Right renal cortex interstitium (tissue), 3 donors: ENCODE results near the gene ERFL. TPM values are rescaled to one million over a fixed set of nuclear protein-coding genes. Genes with fewer than 3 reads are reported as not detected.

Experiments used
- DNase-seq, 3 donors: peaks; one replicate each; pipeline ENCODE4 v3.0.0-alpha.2; 2013; ENCODE audit warnings: low read depth in 3 of 3, low spot score in 2 of 3
- polyA plus RNA-seq, 3 donors: library from polyadenylated mRNA; unstranded; fragments of 120-200 nt; gene quantifications; one replicate each; pipeline ENCODE4 v1.2.1, GENCODE V29; 2013; ENCODE audit not compliant: insufficient read length in 3 of 3

The ERFL gene
- polyA plus RNA-seq, 3 donors, result 0.06 to 0.07 (median 0.06) TPM

DNA sequence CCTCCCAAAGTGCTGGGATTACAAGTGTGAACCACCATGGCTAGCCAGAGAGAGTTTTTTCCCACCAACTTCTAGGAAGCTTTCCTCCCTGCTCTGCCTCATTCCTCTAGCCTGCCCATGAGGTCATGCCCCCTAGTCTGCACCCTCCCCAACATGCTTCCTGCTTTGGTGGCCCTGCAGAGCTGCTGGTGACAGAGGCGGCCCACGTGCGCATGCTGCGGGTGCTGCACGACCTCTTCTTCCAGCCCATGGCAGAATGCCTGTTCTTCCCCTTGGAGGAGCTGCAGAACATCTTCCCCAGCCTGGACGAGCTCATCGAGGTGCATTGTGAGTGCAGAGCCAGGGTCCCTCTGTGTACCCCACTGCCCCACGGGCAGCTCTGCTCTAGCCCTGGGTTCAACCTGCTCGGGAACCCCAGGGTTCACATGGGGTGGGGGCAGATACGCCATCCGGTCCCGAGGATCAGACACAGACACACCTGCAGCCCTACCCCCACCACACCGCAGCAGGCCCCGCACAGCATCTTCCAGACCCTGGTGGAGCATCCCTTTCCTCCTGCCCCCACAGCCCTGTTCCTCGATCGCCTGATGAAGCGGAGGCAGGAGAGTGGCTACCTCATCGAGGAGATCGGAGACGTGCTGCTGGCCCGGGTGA is 26.4 kb downstream of the ERFL start:
- no peak for DNase-seq

DNA sequence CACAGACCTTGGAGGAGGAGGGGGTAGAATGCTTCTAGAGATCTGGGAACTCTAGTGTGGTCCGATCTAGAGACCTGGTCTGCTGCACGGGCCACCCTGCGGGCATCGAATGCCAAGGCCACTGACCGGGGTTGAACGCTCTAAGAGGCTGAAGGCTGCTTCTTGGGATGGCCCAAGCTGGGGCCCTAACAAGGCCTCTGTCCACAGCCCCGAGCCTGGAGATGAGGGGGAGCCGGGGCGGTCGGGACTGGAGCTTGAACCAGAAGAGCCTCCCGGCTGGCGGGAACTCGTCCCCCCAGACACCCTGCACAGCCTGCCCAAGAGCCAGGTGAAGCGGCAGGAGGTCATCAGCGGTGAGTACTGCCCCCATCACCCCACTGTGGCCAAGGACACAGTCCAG is 30.0 kb downstream of the ERFL start:
- no peak for DNase-seq

DNA sequence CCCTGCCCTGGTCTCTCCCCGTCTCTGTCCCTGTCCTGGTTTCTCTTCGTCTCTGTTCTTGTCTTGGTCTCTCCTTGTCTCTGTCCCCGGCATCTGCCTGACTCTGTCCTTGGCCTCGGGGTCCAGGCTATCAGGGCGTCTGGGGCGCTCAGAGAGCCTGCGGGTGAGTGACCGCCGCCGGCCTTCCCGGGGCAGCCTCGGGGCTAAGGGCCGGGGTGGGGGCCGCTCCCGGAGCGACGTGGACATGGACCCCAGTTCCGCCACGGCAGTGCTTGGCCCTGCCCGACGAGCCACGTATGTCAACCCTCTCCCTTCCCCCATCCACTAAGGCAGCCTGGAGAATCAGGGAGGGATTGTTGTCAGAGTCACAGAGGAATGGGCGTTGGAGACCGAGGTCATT is 30.4 kb downstream of the ERFL start:
- DNase-seq, result no peak

DNA sequence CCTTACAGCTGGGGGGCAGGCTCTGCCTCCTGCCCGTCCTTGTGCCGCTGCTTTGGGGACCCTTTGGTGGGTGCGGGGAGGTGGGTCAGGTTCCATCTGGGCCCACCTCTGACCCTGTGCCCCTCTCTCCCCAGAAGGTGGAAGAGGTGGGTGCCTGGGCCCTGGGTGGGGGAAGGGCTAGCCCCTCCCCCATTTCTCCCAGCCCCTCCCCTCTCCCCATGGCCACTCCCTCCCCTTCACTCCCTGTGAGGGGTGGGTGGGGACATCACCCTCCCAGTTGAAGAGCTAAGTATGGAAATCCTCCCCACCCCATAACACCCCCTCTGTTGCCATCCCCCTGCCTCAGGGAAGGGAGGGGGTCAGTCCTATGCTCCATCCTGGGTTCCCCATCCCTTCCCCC is 31.1 kb downstream of the ERFL start:
- DNase-seq, result no peak

DNA sequence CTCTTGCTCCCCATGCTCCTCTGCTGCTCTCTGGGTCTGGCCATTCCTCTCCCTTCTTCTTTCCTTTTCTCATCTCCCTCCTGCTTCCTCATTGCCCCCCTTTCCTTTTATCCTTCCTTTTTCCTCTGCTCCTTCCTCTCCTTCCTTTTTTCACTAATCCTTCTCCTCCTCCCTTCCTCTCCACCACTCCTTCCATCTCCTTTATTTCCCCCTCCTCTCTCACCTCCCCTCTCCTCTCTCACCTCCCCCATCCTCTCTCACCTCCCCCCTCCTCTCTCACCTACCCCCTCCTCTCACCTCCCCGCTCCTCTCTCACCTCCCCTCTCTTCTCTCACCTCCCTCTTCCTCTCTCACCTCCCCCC is 31.7 kb downstream of the ERFL start:
- DNase-seq, result no peak

DNA sequence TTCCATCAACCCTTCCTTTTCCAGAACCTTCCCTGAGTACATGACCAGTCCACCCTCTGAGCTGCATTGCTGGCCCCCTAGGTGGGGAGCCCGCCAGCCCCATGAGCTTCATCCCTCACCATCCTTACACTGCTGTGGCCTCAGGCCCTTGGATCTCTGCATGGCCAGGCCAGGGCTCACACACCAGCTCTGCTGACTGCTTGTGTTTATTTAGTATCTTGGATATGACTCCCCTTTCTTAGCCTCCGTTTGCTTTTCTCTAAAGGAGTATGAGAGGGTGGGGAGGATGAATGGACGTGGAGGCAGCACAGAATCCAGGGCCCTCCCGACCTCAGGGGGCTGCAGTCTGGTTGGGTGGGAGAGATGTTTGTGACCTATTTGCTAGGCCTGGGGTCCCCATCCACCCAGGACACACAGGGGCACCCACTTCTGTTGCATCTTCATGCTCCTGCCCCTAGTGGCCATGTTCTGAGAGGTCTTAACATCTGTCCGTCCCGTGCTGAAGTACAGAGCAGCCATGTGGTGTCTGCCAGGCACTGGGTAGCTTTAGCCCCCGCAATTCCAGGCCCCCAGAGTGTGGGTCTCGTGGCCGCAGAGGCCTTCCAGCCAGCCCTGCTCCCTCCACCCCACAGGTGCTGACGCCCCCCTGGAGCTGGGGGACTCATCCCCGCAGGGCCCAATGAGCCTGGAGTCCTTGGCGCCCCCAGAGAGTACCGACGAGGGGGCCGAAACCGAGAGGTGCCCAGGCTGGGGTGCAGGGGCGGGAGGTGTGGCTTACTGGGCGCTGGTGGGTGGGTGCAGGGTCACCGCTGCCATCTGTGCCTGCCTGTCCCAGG is 32.3 kb downstream of the ERFL start:
- no peak for DNase-seq

DNA sequence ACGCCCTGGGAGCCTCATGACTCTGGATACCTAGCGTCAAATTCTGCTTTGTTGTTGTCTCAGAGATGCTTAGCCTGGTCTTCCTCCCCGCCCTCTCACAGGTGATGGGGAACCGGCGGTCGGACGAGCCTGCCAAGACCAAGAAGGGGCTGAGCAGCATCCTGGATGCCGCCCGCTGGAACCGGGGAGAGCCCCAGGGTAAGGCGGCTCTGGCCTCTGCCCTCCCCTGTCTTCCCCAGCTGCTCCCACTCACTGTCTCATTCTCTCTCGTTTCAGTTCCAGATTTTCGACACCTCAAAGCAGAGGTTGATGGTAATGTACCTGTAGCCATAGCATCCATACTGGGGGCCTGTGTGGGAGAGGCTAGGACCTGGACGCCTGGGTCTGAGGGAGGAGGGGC is 33.9 kb downstream of the ERFL start:
- no peak for DNase-seq

GRCh38 chr19:41893899-41894298 is 34.4 kb downstream of the ERFL start:
- DNase-seq, result no peak

DNA sequence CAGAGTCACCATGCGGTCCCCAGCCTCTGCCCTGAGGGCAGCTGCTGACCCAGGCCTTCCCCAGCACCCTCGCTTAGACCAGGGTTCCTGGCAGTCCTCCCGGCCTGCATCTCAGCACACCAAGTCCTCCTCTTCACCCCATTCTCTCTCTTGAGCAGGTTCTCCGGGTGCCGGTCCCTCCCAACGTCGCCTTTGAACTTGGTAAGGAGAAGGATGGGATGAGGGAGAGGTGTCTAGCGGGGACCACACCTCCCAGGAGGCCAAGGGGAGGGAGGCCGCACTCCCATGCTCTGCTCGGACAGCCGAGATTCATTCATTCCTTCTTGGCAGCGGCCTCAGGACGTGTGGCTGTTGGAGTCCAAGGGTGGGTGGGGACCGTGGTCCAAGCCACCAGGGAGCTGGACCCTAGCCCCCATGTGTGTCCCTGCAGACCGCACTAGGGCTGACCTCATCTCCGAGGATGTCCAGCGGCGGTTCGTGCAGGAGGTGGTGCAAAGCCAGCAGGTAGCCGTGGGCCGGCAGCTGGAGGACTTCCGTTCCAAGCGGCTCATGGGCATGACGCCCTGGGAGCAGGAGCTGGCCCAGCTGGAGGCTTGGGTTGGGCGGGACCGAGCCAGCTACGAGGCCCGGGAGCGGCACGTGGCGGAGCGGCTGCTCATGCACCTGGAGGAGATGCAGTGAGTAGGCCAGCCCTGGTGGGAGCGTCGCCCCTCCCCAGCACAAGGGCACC is 35.9 kb downstream of the ERFL start:
- DNase-seq, result no peak

- DNase-seq, result no peak
Observed at GRCh38 chr19:41890936-41891335, 37.3 kb downstream of the ERFL start.

DNA sequence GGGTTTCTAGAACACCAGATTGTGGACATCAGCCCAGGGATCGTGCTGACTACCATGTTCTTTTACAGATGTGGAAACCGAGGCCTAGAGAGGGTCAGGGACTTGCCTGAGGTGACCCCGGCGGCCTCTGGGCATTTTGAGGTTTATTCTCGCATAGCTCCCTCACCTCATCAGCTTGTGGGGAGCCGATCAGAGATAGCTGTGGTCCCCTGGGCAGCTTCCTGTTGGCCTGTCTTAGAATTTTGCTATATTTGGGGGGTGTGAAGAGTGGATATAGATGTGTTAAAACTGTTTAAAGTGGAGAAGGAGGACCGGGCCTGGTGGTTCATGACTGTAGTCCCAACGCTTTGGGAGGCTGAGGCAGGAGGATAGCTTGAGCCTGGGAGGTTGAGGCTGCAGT is 38.4 kb downstream of the ERFL start:
- DNase-seq, result no peak

- DNase-seq, result no peak
Observed at GRCh38 chr19:41888926-41889325, 39.3 kb downstream of the ERFL start.

GRCh38 chr19:41887711-41888382 is 40.4 kb downstream of the ERFL start:
- DNase-seq, result no peak

DNA sequence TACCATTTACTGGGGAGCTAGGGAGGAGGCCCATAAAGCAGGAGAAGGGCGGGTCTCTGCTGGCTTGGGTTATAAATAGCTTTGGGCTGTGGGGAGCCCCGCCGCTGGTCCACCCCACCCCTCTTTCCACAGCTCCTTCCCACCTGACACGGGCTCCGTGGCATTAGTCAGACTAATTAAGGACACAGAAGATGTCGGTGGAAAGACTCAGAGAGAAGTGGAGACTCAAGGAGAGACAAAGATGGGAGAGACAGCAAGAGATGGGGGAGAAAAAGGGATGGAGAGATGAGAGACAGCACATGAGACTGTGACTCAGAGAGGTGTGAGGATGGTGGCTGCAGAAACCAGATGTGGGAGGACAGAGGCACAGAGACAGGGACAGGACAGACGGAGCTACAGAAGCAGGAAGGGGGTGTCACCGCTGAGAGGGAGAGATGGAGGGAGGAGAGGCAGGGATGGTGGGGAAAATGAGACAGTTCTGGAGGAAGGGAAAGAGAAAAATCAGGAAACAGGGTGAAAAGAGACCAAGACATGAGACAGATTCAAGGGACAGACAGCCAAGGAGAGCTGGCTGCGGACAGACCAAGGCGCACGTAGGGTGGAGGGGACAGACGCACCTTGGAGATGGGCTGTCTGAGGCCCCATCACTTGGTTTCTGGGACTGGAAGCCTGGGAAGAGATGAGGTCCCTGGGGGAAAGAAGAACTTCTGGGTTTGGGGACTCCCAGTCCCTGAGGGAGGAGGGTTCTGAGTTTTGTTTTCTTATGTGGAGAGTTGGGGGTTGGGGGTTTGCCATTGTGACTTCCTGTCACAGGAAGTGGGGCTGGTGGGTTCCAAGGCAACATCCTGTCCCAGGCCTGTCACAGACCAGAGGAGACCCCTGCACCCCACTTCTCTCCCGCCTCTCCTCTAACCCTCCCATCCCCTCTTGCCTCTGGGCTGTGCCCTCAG is 41.2 kb downstream of the ERFL start:
- DNase-seq, result no peak

GRCh38 chr19:41883821-41884733 is 44.2 kb downstream of the ERFL start:
- peak; percentile 74 to 86 (median 78) for DNase-seq

GRCh38 chr19:41883463-41883820 is 44.8 kb downstream of the ERFL start:
- no peak for DNase-seq

DNA sequence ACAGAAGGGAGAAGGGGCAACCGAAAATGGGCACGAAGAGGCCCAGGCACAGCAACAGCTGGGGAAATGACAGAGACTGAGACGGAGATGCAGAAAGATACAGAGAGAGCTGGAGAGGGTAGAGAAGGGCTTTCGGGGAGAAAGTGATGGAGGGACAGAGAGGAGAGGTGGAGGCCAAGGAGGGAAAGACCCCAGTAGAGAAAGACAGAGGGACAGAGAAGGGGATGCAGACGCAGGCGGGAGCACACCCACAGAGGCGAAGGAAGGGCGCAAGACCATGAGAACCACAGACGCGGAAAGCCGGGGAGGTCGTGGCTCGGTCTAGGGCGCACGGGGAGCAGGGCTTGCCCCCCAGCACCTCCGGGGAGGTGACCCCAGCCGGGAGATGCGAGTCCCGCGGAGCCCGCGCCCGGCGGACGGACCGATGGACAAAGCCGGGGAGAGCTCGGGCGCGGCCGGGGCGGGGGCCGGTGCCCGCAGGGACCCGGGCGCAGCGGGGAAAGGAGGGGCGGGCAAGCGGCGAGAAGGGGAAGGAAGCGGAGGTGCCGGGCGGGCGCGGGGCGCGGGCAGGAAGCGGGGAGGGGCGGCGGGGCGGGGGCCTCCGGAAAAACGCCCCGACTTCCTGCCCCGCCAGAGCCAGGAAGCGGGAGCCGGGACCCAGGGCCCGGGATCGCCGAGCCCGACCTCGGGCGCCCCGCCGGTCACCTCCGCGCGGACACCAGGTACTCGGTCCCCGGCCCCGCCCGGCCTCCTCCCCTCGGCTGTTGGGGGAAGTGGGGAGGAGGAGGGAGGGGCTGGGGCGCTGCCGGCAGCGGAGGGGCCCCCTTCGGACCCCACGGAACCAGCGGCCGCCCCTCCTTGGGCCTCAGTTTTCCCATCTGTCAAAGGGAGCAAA is 45.4 kb downstream of the ERFL start, which contains the start of gene ARHGEF1:
ARHGEF1 (plus strand) TSS at position 617 of the 895 bp plus-strand sequence. CDS start 4,899 bp downstream, outside the sequence.
- DNase-seq, result no peak

GRCh38 chr19:41880329-41880708 is 47.9 kb downstream of the ERFL start:
- DNase-seq, result no peak
